AG10803 (cell line): ENCODE data around the gene DDIT3.

ENCODE experiments used
- DNase-seq: peaks from one replicate; pipeline ENCODE4 v3.0.0; 2010; ENCODE audit warnings: low read depth
- H3K4me3 ChIP-seq: 2 replicates; pipeline ENCODE4 v1.5.1; 2011; ENCODE audit warnings: mild to moderate bottlenecking, low read length, control low read depth
- TF ChIP-seq, protein P1 (sequence below): conservative IDR thresholded peaks from 2 replicates; pipeline ENCODE4 v1.5.1; 2011; ENCODE audit warnings: mild to moderate bottlenecking, low read length, control low read depth, inconsistent platforms

Gene DDIT3

DNA sequence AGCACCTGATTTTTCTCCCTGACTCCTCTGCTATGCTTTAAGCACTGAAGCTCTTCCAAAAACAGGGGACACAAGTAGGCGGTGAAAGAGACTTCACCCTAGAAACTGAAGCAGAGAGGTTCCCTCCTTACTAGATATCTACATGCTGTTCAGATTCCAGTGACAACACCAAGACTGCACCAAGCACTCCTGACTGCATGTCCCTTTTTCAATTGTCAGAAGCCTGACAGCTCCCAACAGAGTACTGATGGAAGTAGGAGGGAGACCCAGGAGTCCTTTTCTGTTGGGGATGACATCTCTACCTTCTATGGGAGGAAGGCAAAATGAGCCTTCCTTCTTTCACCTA is 16.3 kb upstream of the DDIT3 start:
- TF ChIP-seq, protein P1, sequence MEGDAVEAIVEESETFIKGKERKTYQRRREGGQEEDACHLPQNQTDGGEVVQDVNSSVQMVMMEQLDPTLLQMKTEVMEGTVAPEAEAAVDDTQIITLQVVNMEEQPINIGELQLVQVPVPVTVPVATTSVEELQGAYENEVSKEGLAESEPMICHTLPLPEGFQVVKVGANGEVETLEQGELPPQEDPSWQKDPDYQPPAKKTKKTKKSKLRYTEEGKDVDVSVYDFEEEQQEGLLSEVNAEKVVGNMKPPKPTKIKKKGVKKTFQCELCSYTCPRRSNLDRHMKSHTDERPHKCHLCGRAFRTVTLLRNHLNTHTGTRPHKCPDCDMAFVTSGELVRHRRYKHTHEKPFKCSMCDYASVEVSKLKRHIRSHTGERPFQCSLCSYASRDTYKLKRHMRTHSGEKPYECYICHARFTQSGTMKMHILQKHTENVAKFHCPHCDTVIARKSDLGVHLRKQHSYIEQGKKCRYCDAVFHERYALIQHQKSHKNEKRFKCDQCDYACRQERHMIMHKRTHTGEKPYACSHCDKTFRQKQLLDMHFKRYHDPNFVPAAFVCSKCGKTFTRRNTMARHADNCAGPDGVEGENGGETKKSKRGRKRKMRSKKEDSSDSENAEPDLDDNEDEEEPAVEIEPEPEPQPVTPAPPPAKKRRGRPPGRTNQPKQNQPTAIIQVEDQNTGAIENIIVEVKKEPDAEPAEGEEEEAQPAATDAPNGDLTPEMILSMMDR = no peak
- H3K4me3 ChIP-seq = no peak overlapping the region
- DNase-seq = no peak

DNA sequence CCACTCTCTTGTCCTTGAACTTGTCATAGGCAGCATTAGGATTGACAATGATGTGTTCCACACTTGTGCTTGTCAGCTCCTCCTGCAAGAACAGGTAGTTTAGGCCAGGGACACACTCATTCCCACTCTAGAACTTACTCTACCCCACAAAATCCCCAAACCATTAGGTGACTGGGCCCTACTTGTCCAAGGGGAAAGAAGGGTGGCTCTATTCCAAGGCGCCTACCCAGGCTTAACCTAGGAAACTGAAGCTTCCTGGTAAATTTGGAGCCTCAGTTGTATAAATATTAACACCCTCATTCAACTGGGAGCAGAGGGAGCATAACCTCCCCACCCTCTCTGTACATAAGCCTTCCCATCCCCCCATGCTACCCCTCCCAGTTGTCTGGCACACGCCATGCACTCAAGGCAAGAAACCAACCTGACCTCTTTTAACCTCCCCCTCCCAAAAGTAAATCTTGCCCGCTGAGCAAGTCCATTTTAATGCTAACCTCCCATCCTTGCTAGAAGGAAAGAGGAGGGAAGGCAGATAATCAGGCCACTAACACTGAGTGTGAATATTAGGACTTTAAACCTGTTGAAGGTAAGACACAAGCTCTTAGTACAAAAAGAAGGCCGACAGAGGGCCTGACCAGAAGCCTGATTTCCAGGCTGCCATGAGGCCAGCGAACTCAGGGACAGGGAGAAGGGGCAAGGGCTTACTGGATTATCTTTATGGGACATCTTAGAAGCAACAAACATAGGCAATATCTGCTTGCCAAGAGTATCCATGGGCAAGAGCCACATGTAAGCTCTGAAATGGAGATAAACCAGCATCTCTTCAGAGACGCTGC is 15.7 kb upstream of the DDIT3 start:
- TF ChIP-seq, protein P1 = no peak
- H3K4me3 ChIP-seq = no peak overlapping the region
- DNase-seq = no peak

DNA sequence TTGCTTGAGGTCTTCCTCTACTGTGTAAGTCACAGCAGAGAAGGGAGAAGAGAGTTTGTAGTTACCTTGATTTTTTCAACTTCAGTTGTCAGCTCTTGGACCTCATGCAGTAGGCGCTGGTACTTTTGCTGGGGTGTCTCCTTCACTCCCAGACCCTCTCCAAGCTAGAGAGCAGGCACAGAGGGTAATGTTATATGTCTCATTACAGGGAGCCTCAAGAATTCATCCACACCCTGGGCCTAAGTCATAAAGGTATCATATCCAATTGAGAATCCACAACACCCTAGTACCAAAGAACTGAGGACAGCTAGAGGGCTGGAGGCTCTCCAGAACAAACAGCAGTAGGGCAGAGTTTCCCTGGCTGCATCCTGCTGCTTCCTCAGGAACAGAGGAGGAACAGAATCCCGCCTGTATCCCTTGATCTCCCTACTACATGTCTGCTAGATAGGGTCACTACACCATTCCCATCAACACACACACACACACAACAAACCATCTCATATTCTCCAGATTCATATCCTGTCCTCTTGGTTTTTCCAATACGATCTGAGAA is 14.8 kb upstream of the DDIT3 start:
- DNase-seq = no peak
- TF ChIP-seq, protein P1 = no peak
- H3K4me3 ChIP-seq = no peak overlapping the region

DNA sequence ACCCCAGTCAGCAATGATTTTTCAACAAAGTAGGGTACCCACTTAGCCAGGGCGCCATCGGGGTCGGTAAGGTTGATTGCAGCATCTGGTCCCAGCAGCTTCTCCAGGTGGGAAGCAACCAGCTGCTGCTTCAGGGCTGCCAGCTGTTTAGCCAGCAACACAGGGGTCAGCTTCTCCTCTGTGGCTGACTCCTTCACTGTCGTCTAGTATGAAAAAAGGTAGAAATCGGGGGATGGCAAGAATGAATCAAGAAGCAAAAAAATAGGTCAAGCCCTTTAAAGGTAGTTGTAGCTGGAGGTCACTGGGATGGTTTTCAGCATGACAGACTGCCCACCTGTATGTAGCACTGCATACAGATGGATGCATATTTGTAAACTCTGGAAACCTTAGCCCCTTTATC is 13.9 kb upstream of the DDIT3 start:
- DNase-seq = no peak
- TF ChIP-seq, protein P1 = no peak

DNA sequence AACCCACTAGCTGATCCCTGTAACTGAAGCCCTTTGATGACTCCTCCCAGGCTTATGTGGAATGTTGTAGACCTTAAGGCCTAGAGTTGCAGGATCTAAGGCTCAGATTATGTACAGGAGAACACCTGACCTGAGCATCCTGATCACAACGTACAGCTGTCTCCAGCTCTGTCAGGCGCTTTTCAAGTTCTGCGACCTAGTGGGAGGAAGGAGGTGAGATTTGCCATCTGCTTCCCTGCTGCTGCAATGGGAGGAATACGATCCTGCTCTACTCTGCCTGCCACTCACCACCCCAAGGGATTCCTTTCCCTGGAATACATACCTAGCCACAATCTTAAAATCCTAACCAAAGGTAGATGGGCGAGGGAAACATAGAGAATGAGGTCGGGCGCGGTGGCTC is 12.8 kb upstream of the DDIT3 start:
- H3K4me3 ChIP-seq = no peak overlapping the region
- DNase-seq = no peak
- TF ChIP-seq, protein P1 = no peak

More for the DNA sequence above, 13.9 kb upstream of the DDIT3 start:
- no peak overlapping the region for H3K4me3 ChIP-seq

DNA sequence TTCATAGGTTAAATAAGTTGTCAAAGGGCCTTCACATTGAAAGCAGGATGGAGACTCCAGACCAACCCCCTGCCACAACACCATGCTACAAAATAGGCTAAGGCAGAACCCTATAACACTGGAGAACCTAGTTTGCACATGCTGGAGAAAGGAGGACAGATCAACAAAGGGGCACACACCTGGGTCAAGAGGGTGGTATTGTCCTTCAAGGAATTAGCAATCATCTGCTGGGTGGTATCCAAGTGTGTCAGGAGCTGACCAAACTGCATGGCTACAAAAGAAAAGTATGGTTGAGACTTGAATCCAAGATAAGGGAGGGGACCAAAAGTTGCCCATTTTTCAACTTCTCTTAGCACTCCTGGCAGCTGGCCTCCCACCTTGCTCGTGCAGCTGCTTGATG is 11.5 kb upstream of the DDIT3 start:
- TF ChIP-seq, protein P1 = no peak
- DNase-seq = no peak
- no peak overlapping the region for H3K4me3 ChIP-seq
